IMR-90 (cell line): ENCODE data around the gene HUWE1. TPM values are rescaled to one million over a fixed set of nuclear protein-coding genes. Genes with fewer than 3 reads are reported as not detected.

Source experiments
- ATAC-seq: fragments of 200-7000 bp; cut with Tn5 transposase; 2 replicates; pipeline ENCODE4 v1.9.1; 2020; ENCODE audit warnings: low read depth, mild to moderate bottlenecking, moderate library complexity
- BruUV-seq: library from RNA; stranded (reverse); fragments of 400-500 nt; replicated peaks from 2 replicates; lab custom pipeline; 2021; lab: Mats Ljungman, UMichigan
- CTCF ChIA-PET: fragments of 300-600 bp; formaldehyde crosslinking; extraction: SDS; loops from one replicate; lab custom pipeline; 2021; ENCODE audit warnings: antibody characterized with exemption; lab: Yijun Ruan, JAX
- POLR2A ChIA-PET: fragments of 300-600 bp; sonication (Branson Sonifier 250); formaldehyde crosslinking; loops from one replicate; lab custom pipeline; 2022; ENCODE audit warnings: antibody characterized with exemption; ENCODE audit not compliant: unreplicated experiment; lab: Charles Lee
- DNase-seq: peaks from one replicate; pipeline ENCODE4 v3.0.0; 2013
- H2AFZ ChIP-seq: replicated peaks from 2 replicates; pipeline ENCODE3; 2013; ENCODE audit warnings: low read length, mild to moderate bottlenecking; ENCODE audit not compliant: poor library complexity
- H2AK5ac ChIP-seq: 2 replicates; pipeline ENCODE4 v1.6.1; 2013; ENCODE audit warnings: low read depth, low read length, inconsistent platforms
- H2AK9ac ChIP-seq: replicated peaks from 2 replicates; pipeline ENCODE3; 2013; ENCODE audit warnings: mild to moderate bottlenecking, low read depth, low read length, moderate library complexity; ENCODE audit not compliant: poor library complexity
- H2BK120ac ChIP-seq: 2 replicates; pipeline ENCODE4 v1.6.1; 2013; ENCODE audit warnings: low read depth, low read length, inconsistent platforms
- H2BK15ac ChIP-seq: 3 replicates; pipeline ENCODE4 v1.6.1; 2013; ENCODE audit warnings: low read depth, low read length, inconsistent platforms
- H2BK20ac ChIP-seq: 2 replicates; pipeline ENCODE4 v1.6.1; 2013; ENCODE audit warnings: low read depth, mild to moderate bottlenecking, inconsistent platforms, low read length, moderate library complexity
- H2BK5ac ChIP-seq: 2 replicates; pipeline ENCODE4 v1.6.1; 2013; ENCODE audit warnings: mild to moderate bottlenecking, low read depth, low read length, inconsistent platforms; ENCODE audit not compliant: poor library complexity, severe bottlenecking
- H3K14ac ChIP-seq: replicated peaks from 2 replicates; pipeline ENCODE4 v1.6.1; 2013; ENCODE audit warnings: low read depth, low read length, inconsistent platforms
- H3K18ac ChIP-seq: 2 replicates; pipeline ENCODE4 v1.6.1; 2013; ENCODE audit warnings: low read depth, low read length, control low read depth
- H3K23ac ChIP-seq: 2 replicates; pipeline ENCODE4 v1.6.1; 2013; ENCODE audit warnings: low read depth, low read length, inconsistent platforms
- H3K27ac ChIP-seq: 2 replicates; pipeline ENCODE4 v1.5.1; 2013; ENCODE audit warnings: mild to moderate bottlenecking, control low read depth, low read length; ENCODE audit not compliant: insufficient read depth
- H3K27me3 ChIP-seq: 2 replicates; pipeline ENCODE4 v1.6.1; 2013; ENCODE audit warnings: low read length; ENCODE audit not compliant: control insufficient read depth, insufficient read depth
- H3K36me3 ChIP-seq: 2 replicates; pipeline ENCODE4 v1.6.1; 2013; ENCODE audit warnings: low read length, mixed read lengths; ENCODE audit not compliant: control insufficient read depth, insufficient read depth
- H3K4ac ChIP-seq: 2 replicates; pipeline ENCODE4 v1.6.1; 2013; ENCODE audit warnings: low read depth, low read length, inconsistent platforms
- H3K4me1 ChIP-seq: 2 replicates; pipeline ENCODE4 v1.6.1; 2013; ENCODE audit warnings: low read length, mixed read lengths; ENCODE audit not compliant: control insufficient read depth, insufficient read depth
- H3K4me2 ChIP-seq: 2 replicates; pipeline ENCODE4 v1.6.1; 2013; ENCODE audit warnings: low read depth, mild to moderate bottlenecking, control low read depth, low read length, moderate library complexity
- H3K4me3 ChIP-seq: 2 replicates; pipeline ENCODE4 v1.5.1; 2013; ENCODE audit warnings: low read depth, mild to moderate bottlenecking, control low read depth, low read length, moderate library complexity; ENCODE audit not compliant: insufficient read depth
- H3K56ac ChIP-seq: 2 replicates; pipeline ENCODE4 v1.6.1; 2013; ENCODE audit warnings: low read length, inconsistent platforms; ENCODE audit not compliant: insufficient read depth; ENCODE audit errors: extremely low read depth
- H3K79me1 ChIP-seq, 2 experiments: 2 replicates each; pipeline ENCODE4 v1.6.1; 2013; ENCODE audit warnings: low read length in 2 of 2, inconsistent platforms in 1 of 2, low read depth in 1 of 2
- H3K9ac ChIP-seq: 2 replicates; pipeline ENCODE4 v1.6.1; 2013; ENCODE audit warnings: low read depth, low read length, control low read depth
- H3K9me1 ChIP-seq: 2 replicates; pipeline ENCODE4 v1.6.1; 2013; ENCODE audit warnings: low read length, inconsistent platforms; ENCODE audit not compliant: insufficient read depth
- H3K9me3 ChIP-seq: 2 replicates; pipeline ENCODE4 v1.6.1; 2013; ENCODE audit warnings: low read length; ENCODE audit not compliant: control insufficient read depth, insufficient read depth
- H4K20me1 ChIP-seq: 2 replicates; pipeline ENCODE4 v1.6.1; 2013; ENCODE audit warnings: low read length, inconsistent platforms; ENCODE audit not compliant: insufficient read depth
- H4K5ac ChIP-seq: 2 replicates; pipeline ENCODE4 v1.6.1; 2013; ENCODE audit warnings: mild to moderate bottlenecking, low read depth, low read length, control low read depth
- H4K8ac ChIP-seq, 2 experiments: 2 replicates each; pipeline ENCODE4 v1.6.1; 2013; ENCODE audit warnings: low read depth in 2 of 2, low read length in 2 of 2, control low read depth in 1 of 2, inconsistent platforms in 1 of 2
- H4K91ac ChIP-seq: 2 replicates; pipeline ENCODE4 v1.6.1; 2013; ENCODE audit warnings: low read depth, low read length, inconsistent platforms; ENCODE audit not compliant: insufficient read depth
- CEBPB ChIP-seq: IDR thresholded peaks from 2 replicates; pipeline ENCODE4 v1.6.1; 2012; ENCODE audit warnings: low read depth, low read length, improper control_type of control experiment
- CHD1 ChIP-seq: IDR thresholded peaks from 2 replicates; pipeline ENCODE4 v1.6.1; 2012; ENCODE audit warnings: low read depth, low read length, improper control_type of control experiment
- FOS ChIP-seq: fragments of 150-350 bp; IDR thresholded peaks from 2 replicates; pipeline ENCODE4 v1.6.1; 2016; ENCODE audit warnings: low read depth, low read length
- MAZ ChIP-seq: IDR thresholded peaks from 2 replicates; pipeline ENCODE4 v1.6.1; 2012; ENCODE audit warnings: low read depth, mild to moderate bottlenecking, low read length, improper control_type of control experiment, moderate library complexity, borderline replicate concordance
- MXI1 ChIP-seq: IDR thresholded peaks from 2 replicates; pipeline ENCODE4 v1.6.1; 2012; ENCODE audit warnings: low read depth, mild to moderate bottlenecking, low read length, moderate library complexity, borderline replicate concordance
- RAD21 ChIP-seq: IDR thresholded peaks from 2 replicates; pipeline ENCODE4 v1.6.1; 2012; ENCODE audit warnings: low read length, improper control_type of control experiment
- USF2 ChIP-seq: fragments of 150-350 bp; IDR thresholded peaks from 2 replicates; pipeline ENCODE4 v1.6.1; 2017; ENCODE audit warnings: mild to moderate bottlenecking, antibody characterized with exemption, low read length, low read depth
- WGBS, 2 experiments: methylation state at CpG; one replicate each; pipeline versions ENCODE4 v1.1.5 to v1.1.7; 2013; ENCODE audit warnings: missing lambda C conversion rate in 2 of 2; ENCODE audit not compliant: insufficient read length in 1 of 2; ENCODE audit errors: extremely low coverage in 2 of 2; 5-methylcytosine and 5-hydroxymethylcytosine counted together
- dilution Hi-C: fragments of 300-500 bp; cut with HindIII; formaldehyde crosslinking; loops from one replicate; pipeline ENCODE4 v1.14.3; 2018; ENCODE audit warnings: low sequenced_read_pairs; ENCODE audit not compliant: unreplicated experiment
- in situ Hi-C: fragments of 300-500 bp; cut with MboI; formaldehyde crosslinking; loops from 3 replicates; pipeline ENCODE4 v1.14.3; 2019; ENCODE audit warnings: low sequenced_read_pairs, inconsistent platforms, mixed read lengths
- intact Hi-C: fragments of 100-400 bp; cut with micrococcal nuclease; formaldehyde crosslinking; loops from 2 replicates; pipeline ENCODE4 v1.10.0; 2022
- polyA plus RNA-seq, 3 experiments: library from polyadenylated mRNA; depleted of rRNA; stranded (reverse); fragments of >200 nt; gene quantifications; 2 replicates each; pipeline ENCODE4 v1.2.3, GENCODE V29; 2012; ENCODE audit warnings: low replicate concordance in 1 of 3
- total RNA-seq: library from RNA; depleted of rRNA; stranded (reverse); fragments of >200 nt; gene quantifications from 2 replicates; pipeline ENCODE4 v1.2.3, GENCODE V29; 2012

HUWE1 gene
- total and polyA plus RNA-seq, 2 of the 4 experiments (the other 2 are of a cell fraction) = 47.6 to 57.7 TPM

- Histone ChIP-seq H3K9me3 (no peaks in the 10 kb centered on the region), H3K27ac (no peak overlapping the region), H2BK15ac (no peak overlapping the region), H3K56ac (no peak overlapping the region), H2BK20ac (no peak overlapping the region), H4K5ac (no peak overlapping the region), H2AFZ (no peak overlapping the region), H3K27me3 (no peaks in the 10 kb centered on the region; the same call in 1 of the 2 replicates), H3K36me3 (peaks cover 8% of the 10 kb centered on the region), H2AK5ac (no peak overlapping the region), H4K8ac (no peak overlapping the region), H3K18ac (no peak overlapping the region), H3K23ac (no peak overlapping the region), H3K9ac (no peak overlapping the region), H4K91ac (no peak overlapping the region), H3K79me1 (peaks cover 4 to 13% of the 10 kb centered on the region in 2 experiments; a peak in 3 of 4 replicates), H2AK9ac (no peak overlapping the region), H4K20me1 (peaks cover 51% of the 10 kb centered on the region), H3K9me1 (no peaks in the 10 kb centered on the region; the same call in 1 of the 2 replicates), H2BK120ac (no peak overlapping the region), H3K14ac (no peak overlapping the region), H3K4me1 (peaks cover 3% of the 10 kb centered on the region; the same call in 1 of the 2 replicates), H2BK5ac (no peak overlapping the region), H3K4me3 (no peak overlapping the region), H3K4ac (no peak overlapping the region), H3K4me2 (no peak overlapping the region)
- dilution Hi-C loops = no loop called here
- intact Hi-C loops = no loop called here
- POLR2A ChIA-PET = no interaction called here
- CTCF ChIA-PET = no interaction called here
- ATAC-seq (no peak), DNase-seq (no peak)
- no CpG with 5 or more reads among the region's 1 CpG for WGBS, 2 experiments
- no TSS peak for BruUV-seq
- TF ChIP-seq CEBPB (no peak), MAZ (no peak), RAD21 (no peak), MXI1 (no peak), CHD1 (no peak), FOS (no peak), USF2 (no peak)
- in situ Hi-C loops = no loop called here
These were observed 29.7 kb downstream of the HUWE1 start for GRCh38 chrX:53656845-53657244.
